ENCODE measurements around the gene CDC42EP3.

CDC42EP3 gene

GRCh38 chr2:37683921-37684780, 12.7 kb upstream of the CDC42EP3 start:
- DNase-seq: no peak

GRCh38 chr2:37683241-37683640, 11.8 kb upstream of the CDC42EP3 start:
- no peak for DNase-seq

GRCh38 chr2:37682473-37682872, 11.0 kb upstream of the CDC42EP3 start:
- no peak for DNase-seq

- DNase-seq: no peak
Observed at GRCh38 chr2:37681587-37681986, 10.1 kb upstream of the CDC42EP3 start.

- no peak for DNase-seq
Observed at GRCh38 chr2:37679072-37679695, 7.7 kb upstream of the CDC42EP3 start.

- no peak for DNase-seq
Observed at GRCh38 chr2:37676274-37676673, 4.8 kb upstream of the CDC42EP3 start.

- no peak for DNase-seq
Observed at GRCh38 chr2:37674946-37675345, 3.5 kb upstream of the CDC42EP3 start.

- DNase-seq: no peak
Observed at GRCh38 chr2:37672870-37673184, 1.4 kb upstream of the CDC42EP3 start.

- peak; percentile 95 for DNase-seq
Observed at GRCh38 chr2:37672104-37672869, 845 bp upstream of the CDC42EP3 start.

- peak; percentile 58 for DNase-seq
Observed at GRCh38 chr2:37671816-37672103, 318 bp upstream of the CDC42EP3 start.

- no peak for DNase-seq
Observed at GRCh38 chr2:37670378-37671008, 949 bp downstream of the CDC42EP3 start.

GRCh38 chr2:37669446-37669845, 2.0 kb downstream of the CDC42EP3 start:
- DNase-seq: no peak

- no peak for DNase-seq
Observed at GRCh38 chr2:37667704-37668103, 3.7 kb downstream of the CDC42EP3 start.

- no peak for DNase-seq
Observed at GRCh38 chr2:37666772-37667171, 4.7 kb downstream of the CDC42EP3 start.

- DNase-seq: no peak
Observed at GRCh38 chr2:37665604-37666362, 5.7 kb downstream of the CDC42EP3 start.

- no peak for DNase-seq
Observed at GRCh38 chr2:37665043-37665442, 6.4 kb downstream of the CDC42EP3 start.

- no peak for DNase-seq
Observed at GRCh38 chr2:37664231-37664643, 7.2 kb downstream of the CDC42EP3 start.

GRCh38 chr2:37663390-37663789, 8.1 kb downstream of the CDC42EP3 start:
- no peak for DNase-seq

- DNase-seq: no peak
Observed at GRCh38 chr2:37659723-37660122, 11.7 kb downstream of the CDC42EP3 start.

GRCh38 chr2:37658682-37659081, 12.8 kb downstream of the CDC42EP3 start:
- DNase-seq: no peak

- DNase-seq: no peak
Observed at GRCh38 chr2:37657471-37657870, 14.0 kb downstream of the CDC42EP3 start.
